ENCODE data around the gene KDM4C.

Gene KDM4C

DNA sequence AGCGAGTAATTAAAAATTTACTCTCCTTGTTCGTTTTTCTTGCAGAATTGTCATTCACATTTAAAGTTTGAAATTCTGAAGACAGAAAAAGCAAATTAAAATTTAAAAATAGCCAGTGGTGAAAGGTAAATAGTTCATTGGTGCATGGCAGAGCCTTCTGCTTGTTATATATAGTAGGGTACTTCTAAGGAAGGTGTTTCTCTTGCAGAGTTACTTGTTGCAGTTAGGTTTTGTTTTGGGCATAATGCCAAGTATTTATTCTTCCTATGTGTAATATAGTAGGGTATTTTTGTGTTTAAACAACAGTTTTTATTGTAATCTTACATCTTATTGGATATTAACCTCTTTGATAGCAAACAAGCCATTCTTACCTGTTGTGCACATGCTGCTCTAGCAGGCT is 179.4 kb downstream of the KDM4C start:
- H3K4me2 ChIP-seq (ENCODE audit: low read length) = no peak overlapping the region
- TF ChIP-seq, protein P1, sequence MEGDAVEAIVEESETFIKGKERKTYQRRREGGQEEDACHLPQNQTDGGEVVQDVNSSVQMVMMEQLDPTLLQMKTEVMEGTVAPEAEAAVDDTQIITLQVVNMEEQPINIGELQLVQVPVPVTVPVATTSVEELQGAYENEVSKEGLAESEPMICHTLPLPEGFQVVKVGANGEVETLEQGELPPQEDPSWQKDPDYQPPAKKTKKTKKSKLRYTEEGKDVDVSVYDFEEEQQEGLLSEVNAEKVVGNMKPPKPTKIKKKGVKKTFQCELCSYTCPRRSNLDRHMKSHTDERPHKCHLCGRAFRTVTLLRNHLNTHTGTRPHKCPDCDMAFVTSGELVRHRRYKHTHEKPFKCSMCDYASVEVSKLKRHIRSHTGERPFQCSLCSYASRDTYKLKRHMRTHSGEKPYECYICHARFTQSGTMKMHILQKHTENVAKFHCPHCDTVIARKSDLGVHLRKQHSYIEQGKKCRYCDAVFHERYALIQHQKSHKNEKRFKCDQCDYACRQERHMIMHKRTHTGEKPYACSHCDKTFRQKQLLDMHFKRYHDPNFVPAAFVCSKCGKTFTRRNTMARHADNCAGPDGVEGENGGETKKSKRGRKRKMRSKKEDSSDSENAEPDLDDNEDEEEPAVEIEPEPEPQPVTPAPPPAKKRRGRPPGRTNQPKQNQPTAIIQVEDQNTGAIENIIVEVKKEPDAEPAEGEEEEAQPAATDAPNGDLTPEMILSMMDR (IDR thresholded peaks at IDR 0.05) = no peak
- no peak overlapping the region for H3K4me3 ChIP-seq (ENCODE audit: low read depth, low read length)
- H3K27me3 ChIP-seq (ENCODE audit: control insufficient read depth, insufficient read depth, low read length) = no peaks in the 10 kb centered on the region
- no peaks in the 10 kb centered on the region for H3K36me3 ChIP-seq (ENCODE audit: control insufficient read depth, insufficient read depth, low read length)
- no peak overlapping the region for H2AFZ ChIP-seq
- H3K27ac ChIP-seq = no peak overlapping the region
- H3K9me3 ChIP-seq (ENCODE audit: control insufficient read depth, low read length) = no peaks in the 10 kb centered on the region
- no peak overlapping the region for H3K9ac ChIP-seq
- H3K79me2 ChIP-seq = no peaks in the 10 kb centered on the region
- H3K4me1 ChIP-seq = no peaks in the 10 kb centered on the region

DNA sequence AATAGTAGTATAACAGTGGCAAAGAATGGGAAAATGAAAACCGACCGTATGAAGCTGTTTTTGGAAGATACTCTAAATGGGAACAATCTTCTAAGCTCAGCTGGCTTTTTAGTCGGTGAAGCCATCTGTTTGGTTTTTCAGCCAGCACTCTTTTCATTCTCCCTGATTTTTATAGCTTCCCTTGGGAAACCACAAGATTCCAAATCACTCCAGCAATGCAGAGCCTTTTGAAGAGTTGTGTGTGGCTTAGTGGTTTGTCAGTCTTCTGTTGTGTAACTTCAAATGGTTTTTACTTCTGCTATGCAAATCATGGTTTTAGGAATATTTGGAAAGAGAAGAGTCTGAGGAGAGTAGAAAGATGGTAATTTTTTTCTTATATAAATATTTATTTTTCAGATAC is 180.7 kb downstream of the KDM4C start:
- Histone ChIP-seq H3K4me2 (ENCODE audit: low read length) (no peak overlapping the region), H3K9me3 (ENCODE audit: control insufficient read depth, low read length) (no peaks in the 10 kb centered on the region), H3K4me3 (ENCODE audit: low read depth, low read length) (no peak overlapping the region)

DNA sequence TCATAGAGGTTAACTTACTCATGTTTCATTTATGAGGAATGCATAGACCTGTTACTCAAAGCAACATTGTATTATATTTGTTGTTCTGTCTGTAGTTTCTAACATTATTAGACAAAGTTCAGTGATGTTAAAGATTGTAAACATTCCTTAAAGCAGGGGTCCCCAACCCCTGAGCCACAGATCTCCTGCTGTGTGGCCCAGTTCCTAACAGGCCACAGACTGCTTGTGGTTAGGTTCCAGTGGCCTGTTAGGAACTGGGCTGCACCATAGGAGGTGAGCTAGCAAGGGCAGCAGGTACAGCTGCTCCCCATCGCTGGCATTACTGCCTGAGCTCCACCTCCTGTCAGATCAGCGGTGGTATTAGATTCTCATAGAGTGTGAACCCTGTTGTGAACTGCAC is 181.1 kb downstream of the KDM4C start:
- Histone ChIP-seq H3K4me1 (no peaks in the 10 kb centered on the region), H3K79me2 (no peaks in the 10 kb centered on the region), H3K27ac (no peak overlapping the region), H3K4me3 (ENCODE audit: low read depth, low read length) (no peak overlapping the region), H3K36me3 (ENCODE audit: control insufficient read depth, insufficient read depth, low read length) (no peaks in the 10 kb centered on the region), H2AFZ (no peak overlapping the region), H3K4me2 (ENCODE audit: low read length) (no peak overlapping the region), H3K27me3 (ENCODE audit: control insufficient read depth, insufficient read depth, low read length) (no peaks in the 10 kb centered on the region), H3K9me3 (ENCODE audit: control insufficient read depth, low read length) (no peaks in the 10 kb centered on the region), H3K9ac (no peak overlapping the region)
- TF ChIP-seq, protein P1 (IDR thresholded peaks at IDR 0.05) = no peak

More for the DNA sequence above, 180.7 kb downstream of the KDM4C start:
- H3K79me2 ChIP-seq = no peaks in the 10 kb centered on the region
- no peak overlapping the region for H3K27ac ChIP-seq
- TF ChIP-seq, protein P1 (IDR thresholded peaks at IDR 0.05) = no peak
- H3K4me1 ChIP-seq = no peaks in the 10 kb centered on the region
- no peaks in the 10 kb centered on the region for H3K27me3 ChIP-seq (ENCODE audit: control insufficient read depth, insufficient read depth, low read length)
- no peaks in the 10 kb centered on the region for H3K36me3 ChIP-seq (ENCODE audit: control insufficient read depth, insufficient read depth, low read length)
- no peak overlapping the region for H2AFZ ChIP-seq
- no peak overlapping the region for H3K9ac ChIP-seq

DNA sequence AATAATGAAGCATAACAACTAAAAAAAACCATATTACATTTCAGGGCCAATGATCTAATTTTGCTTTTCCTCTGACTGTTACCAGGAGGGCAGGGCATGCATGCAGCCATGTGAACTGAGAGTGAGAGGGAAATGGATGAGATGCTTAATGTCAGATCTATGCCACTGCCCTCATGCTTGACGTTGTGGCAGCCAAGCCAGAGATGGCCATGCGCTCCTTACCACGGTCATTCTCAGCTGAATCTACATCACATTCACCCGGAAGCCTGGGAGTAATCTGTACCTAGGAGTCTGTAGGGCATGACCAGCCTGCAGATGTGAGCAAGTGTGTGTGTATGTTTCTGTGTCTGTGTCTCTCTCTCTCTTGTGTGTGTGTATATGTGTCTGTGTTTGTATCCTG is 183.7 kb downstream of the KDM4C start:
- Histone ChIP-seq H3K4me2 (ENCODE audit: low read length) (no peak overlapping the region), H3K4me1 (no peaks in the 10 kb centered on the region), H3K27ac (no peak overlapping the region), H3K27me3 (ENCODE audit: control insufficient read depth, insufficient read depth, low read length) (no peaks in the 10 kb centered on the region), H3K79me2 (no peaks in the 10 kb centered on the region), H3K4me3 (ENCODE audit: low read depth, low read length) (no peak overlapping the region), H3K9me3 (ENCODE audit: control insufficient read depth, low read length) (no peaks in the 10 kb centered on the region), H3K9ac (no peak overlapping the region), H2AFZ (no peak overlapping the region), H3K36me3 (ENCODE audit: control insufficient read depth, insufficient read depth, low read length) (no peaks in the 10 kb centered on the region)
- TF ChIP-seq, protein P1 (IDR thresholded peaks at IDR 0.05) = no peak

DNA sequence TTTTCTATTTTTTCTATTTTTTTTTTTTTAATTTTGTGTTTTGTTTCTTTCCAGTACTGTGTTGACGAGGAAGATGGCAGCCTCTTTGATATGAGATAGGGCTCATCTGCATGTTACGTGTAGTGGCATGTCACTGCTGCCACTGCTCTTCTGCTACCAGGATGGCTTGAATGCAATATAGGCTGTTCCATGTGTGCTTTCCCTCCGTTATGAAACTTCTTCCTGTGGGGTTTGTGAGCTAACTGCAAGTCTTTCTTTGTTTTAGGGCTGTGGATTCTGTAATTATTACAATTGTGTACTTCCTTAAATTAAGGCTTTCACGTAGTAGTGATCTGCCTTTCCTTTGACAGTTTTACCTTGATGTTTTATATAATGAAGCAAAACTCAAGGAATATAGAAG is 184.6 kb downstream of the KDM4C start:
- no peaks in the 10 kb centered on the region for H3K36me3 ChIP-seq (ENCODE audit: control insufficient read depth, insufficient read depth, low read length)
- no peaks in the 10 kb centered on the region for H3K9me3 ChIP-seq (ENCODE audit: control insufficient read depth, low read length)
- H3K27me3 ChIP-seq (ENCODE audit: control insufficient read depth, insufficient read depth, low read length) = no peaks in the 10 kb centered on the region
- H3K4me2 ChIP-seq (ENCODE audit: low read length) = no peak overlapping the region
- no peaks in the 10 kb centered on the region for H3K79me2 ChIP-seq
- no peak overlapping the region for H2AFZ ChIP-seq
- no peak overlapping the region for H3K4me3 ChIP-seq (ENCODE audit: low read depth, low read length)
- H3K9ac ChIP-seq = no peak overlapping the region
- no peaks in the 10 kb centered on the region for H3K4me1 ChIP-seq
- H3K27ac ChIP-seq = no peak overlapping the region
- TF ChIP-seq, protein P1 (IDR thresholded peaks at IDR 0.05) = no peak

Measured in parathyroid adenoma (tissue), 2 donors.